A673 (cell line): ENCODE data around the gene DPP10. TPM values are rescaled to one million over a fixed set of nuclear protein-coding genes. Genes with fewer than 3 reads are reported as not detected.

Experiments used
- BruUV-seq: library from RNA; stranded (reverse); fragments of 400-500 nt; replicated peaks from 2 replicates; lab custom pipeline; 2021; lab: Mats Ljungman, UMichigan
- CTCF ChIA-PET: fragments of 300-600 bp; sonication (Branson Sonifier 250); formaldehyde crosslinking; loops from one replicate; lab custom pipeline; 2022; ENCODE audit warnings: antibody characterized with exemption; lab: Charles Lee
- POLR2A ChIA-PET: fragments of 300-600 bp; sonication (Branson Sonifier 250); formaldehyde crosslinking; loops from one replicate; lab custom pipeline; 2022; ENCODE audit warnings: antibody characterized with exemption; ENCODE audit not compliant: low non-redundant PET; lab: Charles Lee
- DNase-seq: peaks from one replicate; pipeline ENCODE4 v3.0.0-alpha.2; 2015; ENCODE audit warnings: low spot score
- H3K27ac ChIP-seq: fragments of 200-600 bp; sonication (generic); 2 replicates; pipeline ENCODE4 v1.5.1; 2016; ENCODE audit warnings: mixed run types, low read depth, mild to moderate bottlenecking, mixed read lengths, antibody characterized with exemption, low read length; ENCODE audit not compliant: poor library complexity, severe bottlenecking
- H3K27me3 ChIP-seq: fragments of 200-600 bp; sonication (generic); replicated peaks from 2 replicates; pipeline ENCODE4 v1.6.1; 2017; ENCODE audit warnings: mixed run types, low read depth, mild to moderate bottlenecking, mixed read lengths, antibody characterized with exemption, low read length; ENCODE audit not compliant: insufficient read depth, poor library complexity
- H3K36me3 ChIP-seq: fragments of 200-600 bp; sonication (generic); 2 replicates; pipeline ENCODE4 v1.6.1; 2016; ENCODE audit warnings: mixed run types, mild to moderate bottlenecking, mixed read lengths, antibody characterized with exemption, low read length; ENCODE audit not compliant: insufficient read depth, poor library complexity, severe bottlenecking
- H3K4me1 ChIP-seq: fragments of 200-600 bp; sonication (generic); 2 replicates; pipeline ENCODE4 v1.6.1; 2017; ENCODE audit warnings: mixed run types, mild to moderate bottlenecking, mixed read lengths, antibody characterized with exemption, low read length; ENCODE audit not compliant: insufficient read depth, poor library complexity, severe bottlenecking
- H3K4me3 ChIP-seq: fragments of 200-600 bp; sonication (generic); 2 replicates; pipeline ENCODE4 v1.5.1; 2016; ENCODE audit warnings: low read depth, mixed run types, mild to moderate bottlenecking, mixed read lengths, low read length; ENCODE audit not compliant: poor library complexity, severe bottlenecking
- H3K9me3 ChIP-seq: fragments of 200-600 bp; sonication (generic); 2 replicates; pipeline ENCODE4 v1.6.1; 2016; ENCODE audit warnings: mixed run types, low read depth, mild to moderate bottlenecking, mixed read lengths, antibody characterized with exemption, low read length; ENCODE audit not compliant: poor library complexity, severe bottlenecking
- EZH2 ChIP-seq: fragments of 200-600 bp; sonication (generic); IDR thresholded peaks from 2 replicates; pipeline ENCODE4 v1.6.1; 2017; ENCODE audit warnings: borderline replicate concordance, low read depth, mild to moderate bottlenecking, mixed read lengths, antibody characterized with exemption, low read length; ENCODE audit not compliant: poor library complexity, severe bottlenecking
- intact Hi-C: fragments of 100-400 bp; cut with micrococcal nuclease; formaldehyde crosslinking; loops from one replicate; pipeline ENCODE4 v1.10.0; 2022; ENCODE audit not compliant: unreplicated experiment
- total RNA-seq: library from RNA; stranded (reverse); gene quantifications from 2 replicates; pipeline ENCODE4 v1.2.3, GENCODE V29; 2021
- TF ChIP-seq, protein P1 (sequence below): fragments of 300-800, 200-600 bp; sonication (generic); conservative IDR thresholded peaks from 2 replicates; pipeline ENCODE4 v1.5.1; 2017; ENCODE audit warnings: low read depth, mild to moderate bottlenecking, antibody characterized with exemption, low read length, moderate library complexity, mixed read lengths

DPP10 gene
- total RNA-seq, 1 experiment from 2014 or later = not detected

GRCh38 chr2:114717049-114717448, 274.6 kb downstream of the DPP10 start:
- TF ChIP-seq EZH2 = no peak
- TF ChIP-seq, protein P1, sequence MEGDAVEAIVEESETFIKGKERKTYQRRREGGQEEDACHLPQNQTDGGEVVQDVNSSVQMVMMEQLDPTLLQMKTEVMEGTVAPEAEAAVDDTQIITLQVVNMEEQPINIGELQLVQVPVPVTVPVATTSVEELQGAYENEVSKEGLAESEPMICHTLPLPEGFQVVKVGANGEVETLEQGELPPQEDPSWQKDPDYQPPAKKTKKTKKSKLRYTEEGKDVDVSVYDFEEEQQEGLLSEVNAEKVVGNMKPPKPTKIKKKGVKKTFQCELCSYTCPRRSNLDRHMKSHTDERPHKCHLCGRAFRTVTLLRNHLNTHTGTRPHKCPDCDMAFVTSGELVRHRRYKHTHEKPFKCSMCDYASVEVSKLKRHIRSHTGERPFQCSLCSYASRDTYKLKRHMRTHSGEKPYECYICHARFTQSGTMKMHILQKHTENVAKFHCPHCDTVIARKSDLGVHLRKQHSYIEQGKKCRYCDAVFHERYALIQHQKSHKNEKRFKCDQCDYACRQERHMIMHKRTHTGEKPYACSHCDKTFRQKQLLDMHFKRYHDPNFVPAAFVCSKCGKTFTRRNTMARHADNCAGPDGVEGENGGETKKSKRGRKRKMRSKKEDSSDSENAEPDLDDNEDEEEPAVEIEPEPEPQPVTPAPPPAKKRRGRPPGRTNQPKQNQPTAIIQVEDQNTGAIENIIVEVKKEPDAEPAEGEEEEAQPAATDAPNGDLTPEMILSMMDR = no peak
- BruUV-seq = no TSS peak

GRCh38 chr2:114724454-114724853, 282.0 kb downstream of the DPP10 start:
- TF ChIP-seq, protein P1 = no peak
- TF ChIP-seq EZH2 = no peak
- Histone ChIP-seq H3K27me3 (no peaks in the 10 kb centered on the region), H3K36me3 (no peaks in the 10 kb centered on the region), H3K9me3 (no peaks in the 10 kb centered on the region), H3K4me1 (no peaks in the 10 kb centered on the region), H3K4me3 (no peak overlapping the region), H3K27ac (no peak overlapping the region)
- CTCF ChIA-PET = no interaction called here
- POLR2A ChIA-PET = no interaction called here
- no peak for DNase-seq
- no TSS peak for BruUV-seq
- intact Hi-C loops = no loop called here

More at GRCh38 chr2:114717049-114717448, 274.6 kb downstream of the DPP10 start:
- CTCF ChIA-PET = no interaction called here
- Histone ChIP-seq H3K4me3 (no peak overlapping the region), H3K4me1 (no peaks in the 10 kb centered on the region), H3K36me3 (no peaks in the 10 kb centered on the region), H3K27me3 (no peaks in the 10 kb centered on the region), H3K9me3 (no peaks in the 10 kb centered on the region), H3K27ac (no peak overlapping the region)
- intact Hi-C loops = no loop called here
- DNase-seq = no peak
- POLR2A ChIA-PET = no interaction called here

GRCh38 chr2:114727012-114727411, 284.6 kb downstream of the DPP10 start:
- CTCF ChIA-PET = no interaction called here
- Histone ChIP-seq H3K36me3 (no peaks in the 10 kb centered on the region), H3K27ac (no peak overlapping the region), H3K27me3 (no peaks in the 10 kb centered on the region), H3K9me3 (no peaks in the 10 kb centered on the region), H3K4me1 (no peaks in the 10 kb centered on the region), H3K4me3 (no peak overlapping the region)
- intact Hi-C loops = no loop called here
- DNase-seq = no peak
- POLR2A ChIA-PET = no interaction called here
- BruUV-seq = no TSS peak
- TF ChIP-seq, protein P1 = no peak
- TF ChIP-seq EZH2 = no peak
